ENCODE measurements around the gene SFMBT1. TPM values are rescaled to one million over a fixed set of nuclear protein-coding genes. Genes with fewer than 3 reads are reported as not detected.

Gene SFMBT1
- total RNA-seq, 1 experiment from 2014 or later = 11.8 TPM

DNA sequence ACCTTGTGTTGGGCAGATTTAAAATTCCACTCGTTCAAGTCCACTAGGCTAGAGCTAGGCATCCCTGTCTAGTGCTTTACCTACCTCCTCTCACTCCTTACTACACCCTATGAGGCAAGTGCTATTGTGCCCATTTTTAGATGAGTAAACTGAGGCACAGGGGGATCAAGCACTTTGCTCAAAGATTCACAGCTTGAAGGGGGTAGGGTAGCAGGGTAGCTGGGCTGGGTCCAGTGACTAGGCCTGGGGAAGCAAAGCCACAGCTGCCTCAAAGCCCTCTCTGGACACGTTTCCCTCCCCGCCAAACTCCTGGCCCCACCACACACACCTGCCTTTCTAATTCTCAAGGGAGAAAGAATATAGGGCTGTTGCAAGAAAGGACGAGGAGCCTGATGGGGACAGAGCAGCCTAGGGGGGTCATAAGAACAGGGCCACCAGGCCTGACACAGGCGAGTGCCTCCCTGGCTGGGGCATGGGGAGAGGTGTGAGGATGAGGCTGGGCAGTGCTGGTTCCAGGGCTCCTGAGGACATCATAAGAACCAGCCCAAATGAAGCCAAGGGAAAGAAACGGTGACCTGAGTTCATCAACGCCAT, 34.8 kb upstream of the SFMBT1 start:
- DNase-seq (ENCODE audit: unreplicated experiment) = no peak
- intact Hi-C loops (cut with micrococcal nuclease) = no loop called here
- Mint-ChIP-seq H3K9me3 (ENCODE audit: unreplicated experiment) (no peaks in the 10 kb centered on the region), H3K4me3 (ENCODE audit: unreplicated experiment) (no peak overlapping the region), H3K27ac (ENCODE audit: low read depth, unreplicated experiment) (no peak overlapping the region), H3K27me3 (ENCODE audit: insufficient read depth, unreplicated experiment) (no peaks in the 10 kb centered on the region), H3K4me1 (ENCODE audit: insufficient read depth, unreplicated experiment) (no peaks in the 10 kb centered on the region), H3K36me3 (ENCODE audit: insufficient read depth, unreplicated experiment) (peaks cover 7% of the 10 kb centered on the region)
- POLR2A ChIA-PET = no interaction called here
- no peak for TF ChIP-seq CTCF (IDR thresholded peaks at IDR 0.05; ENCODE audit: unreplicated experiment)
- CTCF ChIA-PET = interaction anchor here (0.6 to 1.2 kb wide), 2 partner anchors 30 to 203 kb away, joined by 3 read pairs; no protein-coding TSS in a partner anchor
- no TSS peak for BruUV-seq (replicated peaks)

DNA sequence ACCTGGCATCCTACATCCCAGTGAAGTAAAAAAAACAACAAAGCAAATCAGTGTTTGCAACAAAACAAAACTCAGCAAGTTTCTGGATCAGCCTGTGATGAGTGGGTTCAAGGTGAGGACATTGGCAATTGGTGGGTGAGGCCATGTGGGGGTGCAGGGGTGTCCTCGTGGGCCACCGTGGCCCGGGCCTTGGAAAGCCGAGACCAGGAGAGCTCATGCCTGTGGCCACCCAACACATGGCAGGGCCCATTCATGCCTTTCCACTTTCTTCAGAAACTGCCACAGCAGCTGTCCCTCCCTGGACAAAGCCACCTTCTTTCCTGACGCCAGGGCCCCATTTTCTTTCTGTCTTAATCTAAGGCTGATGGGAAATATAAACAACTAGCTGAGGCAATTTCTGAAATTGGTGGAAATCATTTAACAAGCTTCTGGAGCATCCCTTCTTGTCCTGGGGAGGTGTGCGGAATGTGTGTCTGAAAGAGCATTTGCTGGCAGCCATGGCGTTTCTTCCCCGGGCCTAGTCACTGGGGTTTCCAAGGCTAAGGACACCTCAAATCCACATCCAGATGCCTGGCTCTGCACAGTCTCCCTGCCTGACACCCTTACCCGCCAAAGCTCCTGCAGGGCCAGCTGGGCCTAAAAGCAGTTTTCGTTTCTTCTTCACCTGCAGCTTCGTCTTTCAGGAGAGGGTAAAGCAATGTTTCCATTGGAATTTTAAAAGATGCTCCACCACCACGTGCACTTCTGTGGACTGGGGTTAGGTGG, 34.1 kb upstream of the SFMBT1 start:
- H3K9me3 Mint-ChIP-seq (ENCODE audit: unreplicated experiment) = no peaks in the 10 kb centered on the region
- CTCF ChIA-PET = interaction anchor here (0.6 to 1.2 kb wide), 3 partner anchors 31 to 337 kb away, joined by 3 read pairs; no protein-coding TSS in a partner anchor
- peaks cover 7% of the 10 kb centered on the region for H3K36me3 Mint-ChIP-seq (ENCODE audit: insufficient read depth, unreplicated experiment)
- no peak for DNase-seq (ENCODE audit: unreplicated experiment)
- intact Hi-C loops (cut with micrococcal nuclease) = no loop called here
- H3K27ac Mint-ChIP-seq (ENCODE audit: low read depth, unreplicated experiment) = no peak overlapping the region
- H3K4me3 Mint-ChIP-seq (ENCODE audit: unreplicated experiment) = no peak overlapping the region
- TF ChIP-seq CTCF (IDR thresholded peaks at IDR 0.05; ENCODE audit: unreplicated experiment) = no peak
- BruUV-seq (replicated peaks) = no TSS peak
- H3K4me1 Mint-ChIP-seq (ENCODE audit: insufficient read depth, unreplicated experiment) = no peaks in the 10 kb centered on the region
- no peaks in the 10 kb centered on the region for H3K27me3 Mint-ChIP-seq (ENCODE audit: insufficient read depth, unreplicated experiment)
- POLR2A ChIA-PET = no interaction called here

DNA sequence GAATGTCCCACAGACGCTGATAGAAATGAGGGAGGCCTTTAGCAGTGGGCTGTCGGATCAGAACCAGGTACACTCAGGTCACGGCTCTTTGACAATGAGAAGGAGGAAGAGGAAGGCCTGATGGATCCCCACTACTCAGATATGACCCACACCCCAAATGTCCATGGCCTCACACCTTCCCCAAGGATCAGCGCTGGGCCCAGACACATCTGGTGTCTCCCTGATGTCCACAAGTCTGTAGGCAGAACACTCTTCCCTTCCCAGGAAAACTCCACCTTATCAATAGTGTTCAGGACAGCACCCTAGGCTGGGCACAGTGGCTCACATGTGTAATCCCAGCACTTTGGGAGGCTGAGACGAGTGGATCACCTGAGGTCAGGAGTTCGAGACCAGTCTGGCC, 33.3 kb upstream of the SFMBT1 start:
- Mint-ChIP-seq H3K27ac (ENCODE audit: low read depth, unreplicated experiment) (no peak overlapping the region), H3K36me3 (ENCODE audit: insufficient read depth, unreplicated experiment) (peaks cover 12% of the 10 kb centered on the region), H3K4me3 (ENCODE audit: unreplicated experiment) (no peak overlapping the region), H3K27me3 (ENCODE audit: insufficient read depth, unreplicated experiment) (no peaks in the 10 kb centered on the region), H3K9me3 (ENCODE audit: unreplicated experiment) (no peaks in the 10 kb centered on the region), H3K4me1 (ENCODE audit: insufficient read depth, unreplicated experiment) (no peaks in the 10 kb centered on the region)
- no peak for DNase-seq (ENCODE audit: unreplicated experiment)
- no TSS peak for BruUV-seq (replicated peaks)
- intact Hi-C loops (cut with micrococcal nuclease) = no loop called here
- TF ChIP-seq CTCF (IDR thresholded peaks at IDR 0.05; ENCODE audit: unreplicated experiment) = no peak
- ChIA-PET POLR2A (interaction anchor here (0.7 kb wide), 1 partner anchor 141 kb away, joined by 3 read pairs; no protein-coding TSS in a partner anchor), CTCF (interaction anchor here (1.1 kb wide), 1 partner anchor 336 kb away, joined by 3 read pairs; no protein-coding TSS in a partner anchor)

DNA sequence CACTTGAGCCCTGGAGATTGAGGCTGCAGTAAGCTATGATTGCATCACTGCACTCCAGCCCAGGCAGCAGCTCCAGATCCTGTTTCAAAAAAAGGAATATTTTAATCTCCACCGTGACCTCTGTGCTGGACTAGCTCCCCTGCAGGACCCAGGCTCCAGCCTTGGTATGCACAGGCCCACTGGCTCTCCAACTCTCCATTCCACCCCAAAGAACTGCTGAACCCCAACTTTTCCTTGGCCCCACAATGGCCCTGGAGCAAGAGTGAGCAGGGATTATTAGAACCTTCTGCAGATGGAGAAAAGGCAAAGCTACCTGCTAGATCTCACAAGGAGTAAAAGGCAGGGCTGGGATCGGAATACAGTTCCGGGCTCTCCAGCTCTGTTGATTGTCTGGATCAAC, 32.8 kb upstream of the SFMBT1 start:
- no peak for DNase-seq (ENCODE audit: unreplicated experiment)
- POLR2A ChIA-PET = interaction anchor here (0.7 kb wide), 1 partner anchor 140 kb away, joined by 3 read pairs; no protein-coding TSS in a partner anchor
- no peak for TF ChIP-seq CTCF (IDR thresholded peaks at IDR 0.05; ENCODE audit: unreplicated experiment)
- CTCF ChIA-PET = interaction anchor here (1.1 kb wide), 1 partner anchor 335 kb away, joined by 3 read pairs; no protein-coding TSS in a partner anchor
- no peak overlapping the region for H3K4me3 Mint-ChIP-seq (ENCODE audit: unreplicated experiment)
- H3K9me3 Mint-ChIP-seq (ENCODE audit: unreplicated experiment) = no peaks in the 10 kb centered on the region
- BruUV-seq (replicated peaks) = no TSS peak
- H3K4me1 Mint-ChIP-seq (ENCODE audit: insufficient read depth, unreplicated experiment) = no peaks in the 10 kb centered on the region
- H3K27me3 Mint-ChIP-seq (ENCODE audit: insufficient read depth, unreplicated experiment) = no peaks in the 10 kb centered on the region
- peaks cover 12% of the 10 kb centered on the region for H3K36me3 Mint-ChIP-seq (ENCODE audit: insufficient read depth, unreplicated experiment)
- H3K27ac Mint-ChIP-seq (ENCODE audit: low read depth, unreplicated experiment) = no peak overlapping the region
- intact Hi-C loops (cut with micrococcal nuclease) = no loop called here

Measured in MCF 10A (cell line).